Measurements from ENCODE around the gene DVL2.

Gene DVL2

DNA sequence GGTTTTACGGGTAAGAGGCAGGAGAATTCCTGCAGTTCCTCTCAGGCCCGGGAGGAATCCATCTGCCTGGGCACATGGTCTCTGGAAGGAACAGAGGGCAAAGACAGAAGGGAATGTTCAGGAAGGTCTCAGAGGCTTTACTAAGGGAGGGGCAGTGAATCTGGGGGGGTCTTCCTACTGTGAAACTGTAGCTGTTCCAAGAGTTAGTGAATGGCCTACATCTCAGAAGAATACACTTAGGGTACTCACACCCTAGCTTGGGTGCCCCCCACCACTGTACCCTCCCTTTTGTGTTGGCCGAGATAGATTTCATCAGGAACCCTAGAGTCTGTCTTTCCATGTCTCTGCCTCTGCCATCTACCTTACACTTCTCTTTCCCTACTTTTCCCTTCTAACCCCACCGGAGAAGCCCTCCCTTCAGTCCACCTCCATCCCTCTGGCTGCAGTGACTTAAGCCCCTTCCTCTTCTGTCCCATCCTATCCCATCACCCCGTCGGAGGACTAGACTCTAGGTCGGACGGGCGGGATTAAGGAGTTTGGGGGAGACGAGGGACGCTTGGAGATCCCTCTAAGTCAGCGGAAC, 15.0 kb downstream of the DVL2 start:
- DNase-seq (ENCODE audit: low read depth) = no peak

DNA sequence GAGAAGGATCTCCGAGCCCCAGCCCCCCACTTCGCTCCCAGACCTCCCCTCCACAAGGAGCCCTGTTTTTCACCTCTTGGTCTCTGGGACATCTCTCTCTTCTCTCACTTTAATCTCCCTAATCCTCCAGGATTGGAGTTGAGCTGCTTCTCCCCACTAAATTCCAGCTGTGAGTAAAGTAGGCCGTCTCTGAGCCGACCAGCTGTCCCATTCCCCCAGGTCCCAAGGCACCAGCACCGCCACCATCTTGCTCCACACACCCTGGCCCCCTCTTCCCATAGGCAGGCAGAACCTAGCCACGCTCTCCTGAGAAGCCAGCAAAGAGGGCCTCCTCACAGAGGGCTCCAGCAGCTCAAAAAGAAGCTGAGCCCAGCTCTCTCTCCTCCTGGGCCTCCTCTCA, 15.6 kb downstream of the DVL2 start:
- DNase-seq (ENCODE audit: low read depth) = no peak

DNA sequence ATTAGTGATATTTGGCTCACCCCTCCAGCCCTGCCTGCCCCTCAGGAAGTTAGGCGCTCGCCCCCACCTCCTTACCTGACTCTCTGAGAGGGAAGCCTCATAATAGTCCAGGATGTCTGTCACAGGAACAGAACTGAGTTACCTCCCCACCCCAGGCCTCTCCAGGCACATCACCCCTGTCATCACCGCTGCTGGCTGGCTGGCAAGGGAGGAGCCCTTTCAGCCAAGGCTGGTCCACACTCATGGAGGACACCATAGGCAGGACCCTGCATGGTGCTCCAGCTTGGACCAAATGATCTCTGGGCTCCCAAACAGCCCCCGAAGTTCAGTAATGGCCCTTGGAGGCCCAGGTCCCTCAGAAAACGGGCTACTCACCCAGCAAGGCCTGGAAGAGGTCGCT, 16.2 kb downstream of the DVL2 start:
- no peak for DNase-seq (ENCODE audit: low read depth)

DNA sequence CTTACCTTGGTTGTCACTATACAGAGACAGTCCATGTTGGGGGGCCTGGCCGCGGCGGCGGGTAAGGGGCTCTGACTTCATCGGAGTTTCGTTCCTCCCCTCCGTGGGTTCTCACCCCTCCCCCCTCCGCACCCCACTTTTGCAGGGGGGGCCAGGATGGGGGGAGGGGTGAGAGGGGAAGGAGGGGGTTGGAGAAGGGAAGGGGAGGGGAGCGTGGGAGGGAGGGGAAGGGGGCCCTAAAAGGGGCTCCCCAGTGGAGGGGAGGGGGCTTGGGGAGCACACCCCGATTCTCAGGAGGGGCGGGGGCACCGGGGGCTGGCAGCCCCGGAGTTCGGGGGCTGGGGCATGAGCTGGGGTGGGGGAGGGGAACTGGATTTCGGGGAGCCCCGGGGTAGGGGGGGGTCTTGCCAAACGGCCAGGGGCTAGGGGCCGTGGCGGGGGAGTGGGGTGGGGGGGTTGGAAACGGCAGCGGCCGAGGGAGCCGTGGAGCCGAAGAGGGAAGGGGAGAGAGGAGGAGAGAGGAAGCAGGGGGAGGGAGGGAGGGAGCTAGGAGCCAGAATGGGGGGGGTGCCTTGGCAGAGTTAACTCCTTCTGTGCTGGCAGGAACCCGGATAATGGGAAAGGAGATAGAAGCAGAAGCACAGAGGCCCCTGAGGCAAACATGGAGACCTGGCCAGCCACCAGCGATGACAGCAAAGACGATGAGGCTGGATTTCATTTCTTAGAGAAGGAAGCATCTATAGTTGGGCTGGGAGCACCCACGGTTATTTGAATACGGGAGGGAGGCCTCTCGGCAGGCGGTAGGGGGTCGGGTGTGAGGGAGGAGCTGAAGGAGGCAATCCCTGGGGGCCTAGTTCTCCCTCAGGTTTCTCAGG, 17.0 kb downstream of the DVL2 start:
- no peak for DNase-seq (ENCODE audit: low read depth)

DNA sequence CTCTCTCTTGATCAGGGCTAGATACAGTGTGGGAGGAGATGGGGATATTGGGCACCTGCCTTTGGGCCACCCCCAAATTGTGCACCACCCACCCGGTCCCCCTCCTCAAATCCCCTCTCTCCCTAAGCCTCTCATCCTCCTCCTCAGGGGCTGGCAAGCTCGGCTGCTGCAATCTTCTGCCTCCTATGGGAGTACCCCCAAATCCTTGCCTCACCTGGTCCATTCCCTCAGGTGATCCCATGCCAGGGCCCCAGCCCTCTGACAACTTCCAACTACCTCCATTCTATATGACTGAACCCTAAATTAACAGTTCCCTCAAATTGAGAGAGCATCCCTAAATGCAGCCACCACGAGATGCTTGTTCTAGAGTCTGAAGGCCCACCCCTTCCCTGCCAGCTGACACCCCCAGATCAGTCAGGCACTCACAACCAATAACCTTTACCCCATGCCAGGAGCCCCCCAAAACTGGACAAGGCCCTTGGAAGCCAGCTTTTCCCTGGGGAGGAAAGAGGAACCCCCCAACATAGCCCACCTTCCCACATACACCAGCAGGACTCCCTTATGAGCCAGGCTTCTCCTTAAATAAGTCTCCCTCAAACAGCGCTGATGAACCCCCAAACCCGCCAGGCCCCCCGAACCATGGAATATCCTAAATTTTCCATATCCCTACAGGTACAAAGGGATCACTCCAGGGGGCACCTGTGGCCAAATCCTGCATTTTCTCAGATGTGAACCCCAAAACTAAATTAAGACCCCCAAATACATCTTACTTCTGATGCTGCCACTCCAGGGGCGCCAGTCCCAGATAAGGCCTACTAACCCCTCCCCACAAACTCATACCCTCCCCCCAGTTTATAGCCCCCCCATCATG, 17.8 kb downstream of the DVL2 start:
- DNase-seq (ENCODE audit: low read depth) = no peak

DNA sequence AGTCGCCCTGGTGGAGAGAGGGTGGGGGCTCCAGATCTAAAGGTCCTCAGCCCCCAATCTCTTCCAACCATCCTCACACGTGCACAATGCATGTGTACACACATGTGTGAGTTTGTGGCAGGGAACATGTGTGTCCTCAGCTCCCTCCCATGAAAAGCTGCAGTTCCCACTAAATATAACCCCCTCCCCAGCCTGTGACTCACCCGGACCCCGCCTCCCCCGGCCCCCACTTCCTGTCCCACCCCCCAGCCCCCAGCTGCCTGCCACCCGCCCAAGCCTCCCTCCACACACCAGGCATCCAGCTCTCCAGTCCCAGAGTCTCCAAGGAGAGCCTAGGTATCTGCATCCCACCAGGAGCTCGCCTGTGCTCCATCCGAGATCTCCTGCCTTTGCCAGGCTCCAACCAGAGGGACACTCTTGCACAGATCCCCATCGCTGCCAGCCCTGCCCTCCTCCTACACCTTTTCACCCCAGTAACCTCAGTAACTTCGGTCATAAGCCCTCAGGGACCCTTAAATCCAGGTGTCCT, 18.6 kb downstream of the DVL2 start:
- DNase-seq (ENCODE audit: low read depth) = no peak

DNA sequence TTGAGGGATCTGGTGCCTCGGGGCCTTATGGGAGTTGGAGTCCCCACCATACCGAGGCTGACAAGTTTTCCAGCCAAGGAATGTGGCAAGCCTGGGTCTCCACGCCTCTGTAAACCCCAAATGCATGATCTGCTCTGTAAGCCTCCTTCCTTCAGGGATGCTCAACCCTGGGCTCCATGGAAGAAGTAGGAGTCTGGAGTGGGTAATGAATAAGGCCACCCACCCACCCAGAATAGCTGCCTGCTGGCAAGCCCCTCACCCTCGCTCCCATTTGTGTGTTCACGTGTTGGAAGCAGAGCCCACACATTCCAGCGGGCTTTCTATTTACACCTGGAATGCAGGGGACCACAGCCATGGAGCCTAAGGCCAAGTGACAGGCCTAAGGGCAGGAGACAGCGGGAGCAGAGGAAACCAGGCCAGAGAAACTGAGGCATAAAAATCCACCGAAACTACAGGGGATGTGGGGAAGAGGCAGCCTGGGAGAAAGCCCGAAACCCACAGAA, 19.1 kb downstream of the DVL2 start:
- DNase-seq (ENCODE audit: low read depth) = no peak

DNA sequence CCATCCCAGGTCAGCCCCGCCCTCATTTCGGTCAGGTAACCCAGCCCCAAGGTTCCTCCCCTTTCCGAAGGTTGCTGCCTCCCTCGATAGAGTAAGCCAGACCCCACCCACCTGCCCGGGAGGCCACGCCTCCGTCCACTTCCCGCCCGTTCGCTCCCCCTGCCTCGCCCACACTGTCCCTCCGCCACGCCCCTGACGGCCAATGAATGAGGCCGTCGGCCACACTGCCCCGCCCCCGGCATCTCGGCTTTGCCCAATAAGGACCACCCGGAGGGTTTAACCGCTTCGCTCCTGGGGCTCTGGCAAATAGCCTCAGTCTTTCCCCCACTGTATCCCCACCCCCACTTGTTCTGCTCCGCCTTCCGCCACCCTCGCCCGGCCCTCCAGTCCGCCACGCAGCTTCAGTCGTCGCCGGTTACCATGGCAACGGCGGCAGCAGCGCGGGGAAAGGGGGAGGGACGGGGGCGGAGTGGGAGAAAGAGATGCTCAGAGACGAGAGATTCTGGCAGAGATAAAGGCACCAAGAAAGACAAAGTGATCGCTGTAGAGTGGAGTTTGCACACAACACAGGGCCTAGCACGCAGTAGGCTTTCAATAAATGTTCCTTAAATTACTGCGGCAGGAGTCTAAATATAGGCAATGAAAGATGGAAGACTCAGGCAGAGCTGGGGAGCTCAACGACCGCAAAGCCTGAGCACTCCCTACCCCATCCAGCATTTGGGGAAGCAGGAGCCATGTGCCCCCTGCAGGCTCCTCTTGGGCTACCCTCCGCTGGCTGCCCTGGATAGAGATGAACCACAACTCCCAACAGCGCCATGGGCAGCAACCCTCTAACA, 19.8 kb downstream of the DVL2 start:
- DNase-seq (ENCODE audit: low read depth) = peak; percentile 90

DNA sequence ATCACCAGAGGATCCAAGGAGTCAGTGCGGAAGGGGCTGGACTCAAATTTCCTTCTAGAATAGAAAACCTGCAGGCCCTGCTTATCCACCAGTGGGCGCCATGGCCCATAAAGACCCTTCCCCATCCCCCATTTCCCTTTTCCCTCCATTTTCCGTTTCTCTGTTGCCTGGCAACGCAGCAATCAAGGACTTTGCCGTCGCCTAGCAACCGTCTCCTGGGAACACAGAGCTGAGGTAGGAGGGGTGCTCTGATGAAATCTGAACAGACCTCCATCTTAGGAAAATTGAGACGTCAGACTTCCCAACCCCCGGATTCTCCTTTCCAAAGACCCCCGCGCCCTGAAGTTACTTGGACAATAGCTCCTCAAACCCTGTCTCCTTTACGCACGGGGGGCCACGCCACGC, 20.4 kb downstream of the DVL2 start:
- DNase-seq (ENCODE audit: low read depth) = no peak

DNA sequence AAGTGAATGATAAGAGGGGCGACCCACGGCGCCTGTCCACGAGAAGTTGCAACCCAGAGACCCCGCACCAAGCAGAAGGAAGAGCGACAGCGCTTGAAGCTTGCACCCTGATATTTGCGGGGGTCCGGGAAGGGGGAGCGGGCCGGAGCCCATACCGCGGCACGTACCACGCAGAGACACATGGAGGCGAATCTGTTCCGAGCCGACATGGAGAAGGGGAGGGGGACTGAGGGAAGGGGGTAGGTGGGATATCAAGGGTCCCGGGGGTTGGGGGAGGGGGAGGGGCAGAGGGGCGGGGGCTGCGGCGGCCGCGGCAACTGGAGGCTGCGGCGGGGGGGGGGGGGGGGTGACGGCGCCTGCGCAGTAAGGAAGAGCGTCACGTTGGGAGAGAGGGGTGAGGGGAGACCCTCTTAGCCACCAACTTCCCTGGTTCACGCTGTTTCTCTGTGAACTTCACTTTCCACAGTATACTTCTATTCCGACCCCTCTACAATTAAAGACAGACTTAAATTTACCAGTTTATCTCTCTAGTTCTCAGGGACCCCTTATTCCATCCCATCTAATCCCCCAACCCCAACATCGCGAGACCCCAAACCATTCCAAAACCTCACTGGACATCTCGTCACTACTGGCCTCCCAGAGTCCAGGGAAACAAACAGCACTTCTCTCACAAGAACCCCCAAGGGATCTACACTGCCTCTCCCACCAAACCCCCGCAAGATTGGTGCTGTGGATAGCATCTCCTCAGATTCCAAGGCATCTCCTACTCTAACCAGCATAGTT, 22.6 kb downstream of the DVL2 start:
- no peak for DNase-seq (ENCODE audit: low read depth)

DNA sequence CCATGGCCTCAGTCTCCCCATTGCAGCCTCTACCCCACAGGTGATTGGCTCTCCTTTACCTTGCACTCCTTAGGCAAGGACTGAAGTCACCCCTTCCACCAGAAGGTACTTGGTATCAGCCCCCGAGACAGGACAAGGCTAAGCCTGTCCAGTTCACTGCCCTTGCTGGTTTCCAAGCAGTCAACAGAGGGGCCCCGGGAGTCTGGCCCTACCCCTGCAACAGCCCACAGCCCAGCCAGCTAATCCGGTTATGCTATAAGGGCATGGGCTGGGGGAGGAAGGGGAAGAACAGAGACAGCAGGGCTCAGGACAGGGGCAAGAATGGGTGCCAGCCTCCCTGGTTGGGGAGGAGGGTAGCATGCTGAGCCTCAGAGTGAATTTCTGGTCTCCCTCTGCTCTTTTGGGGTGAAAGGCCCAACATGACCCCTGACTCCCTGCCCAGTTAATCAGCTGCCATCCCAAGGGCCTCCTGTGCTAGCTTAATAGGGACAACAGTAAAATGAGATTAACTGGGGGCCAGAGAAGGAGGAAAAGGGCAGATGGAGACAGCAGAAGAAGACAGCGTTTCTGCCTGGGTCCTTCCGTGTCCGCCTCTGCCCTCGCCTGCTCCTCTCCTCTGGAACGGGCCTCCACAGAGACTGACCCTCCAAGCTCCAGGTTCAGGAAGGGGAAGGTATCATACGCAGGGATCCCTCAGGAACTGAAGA, 25.4 kb downstream of the DVL2 start:
- DNase-seq (ENCODE audit: low read depth) = no peak

DNA sequence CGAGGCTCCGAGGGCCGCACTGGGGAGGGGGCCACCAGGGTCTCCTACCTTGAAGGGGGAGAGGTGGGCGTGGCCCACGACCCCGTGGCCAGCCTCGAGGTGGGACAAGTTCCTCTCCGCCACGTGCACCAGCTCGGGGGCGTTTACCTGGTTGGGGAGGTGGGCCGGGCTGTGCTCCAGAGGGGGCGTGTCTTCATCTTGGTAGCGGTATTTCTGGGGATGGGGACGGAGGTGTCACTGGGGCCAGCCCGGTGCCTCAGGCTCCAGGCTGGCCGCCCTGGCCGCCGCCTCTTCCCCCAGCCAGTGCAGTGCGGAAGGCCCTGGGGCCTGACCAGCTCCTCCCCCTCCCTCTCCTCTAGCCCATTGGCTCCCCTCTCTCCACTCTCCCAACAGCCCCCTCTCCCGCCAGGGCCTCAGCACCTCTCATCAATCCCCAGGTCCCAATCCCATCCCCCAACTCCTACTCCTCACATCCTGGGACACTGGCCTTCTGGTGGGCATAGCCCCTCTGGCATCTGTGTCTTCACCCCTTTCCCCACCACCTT, 26.2 kb downstream of the DVL2 start:
- no peak for DNase-seq (ENCODE audit: low read depth)

DNA sequence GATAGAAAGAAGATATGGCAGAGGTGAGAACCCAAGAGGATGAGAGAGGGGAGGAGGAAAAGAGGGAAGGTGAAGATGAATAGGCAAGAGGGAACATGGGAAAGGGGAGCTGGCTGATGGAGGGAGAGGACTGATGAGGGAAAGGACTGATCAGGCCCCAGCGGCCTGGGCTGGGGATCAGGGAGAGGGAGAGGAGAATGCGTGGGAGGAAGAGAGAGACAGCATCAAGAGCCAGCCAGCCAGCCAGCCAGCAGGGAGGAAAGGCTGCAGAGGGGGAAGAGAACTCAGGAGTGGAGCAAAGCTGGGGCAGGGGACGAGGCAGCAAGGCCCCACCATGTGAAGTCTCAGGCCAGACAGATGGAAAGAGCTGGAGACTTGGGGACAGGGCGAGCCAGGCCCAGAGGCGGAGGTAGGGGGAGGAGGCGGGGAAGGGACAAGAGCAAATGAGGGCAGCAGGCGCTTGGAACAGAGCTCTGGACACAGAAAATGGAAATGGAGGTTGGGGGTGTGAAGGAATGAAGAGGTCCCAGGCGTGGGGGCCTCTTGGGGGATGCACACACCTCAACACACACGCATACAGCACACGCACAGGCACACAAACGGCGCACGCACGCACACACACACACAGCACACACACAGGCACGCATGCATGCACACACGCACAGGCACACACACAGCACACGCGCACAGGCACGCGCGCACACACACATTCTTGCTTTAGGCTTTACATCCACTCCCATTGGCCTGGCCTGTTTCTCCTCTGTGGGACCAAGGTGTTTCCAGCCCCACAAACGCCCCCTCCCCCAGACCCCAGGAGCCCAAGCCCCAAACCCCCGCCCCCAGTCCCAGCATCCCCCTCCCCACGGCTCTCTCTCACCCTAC, 27.0 kb downstream of the DVL2 start:
- DNase-seq (ENCODE audit: low read depth) = no peak

DNA sequence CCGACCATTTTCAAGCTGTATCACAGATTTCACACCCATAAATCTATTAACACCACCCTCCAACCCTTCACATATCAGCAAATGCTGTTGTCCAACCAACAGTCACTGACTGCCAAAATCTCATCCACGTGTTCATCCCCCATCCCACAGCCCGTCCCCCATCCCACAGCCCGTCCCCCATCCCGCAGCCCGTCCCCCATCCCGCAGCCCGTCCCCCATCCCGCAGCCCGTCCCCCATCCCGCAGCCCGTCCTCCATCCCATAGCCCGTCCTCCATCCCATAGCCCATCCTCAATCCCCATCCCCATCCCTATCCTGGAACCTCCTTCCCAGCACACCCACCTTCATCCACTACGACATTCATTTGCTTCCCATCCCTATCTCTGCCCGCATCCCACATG, 28.8 kb downstream of the DVL2 start:
- DNase-seq (ENCODE audit: low read depth) = no peak

DNA sequence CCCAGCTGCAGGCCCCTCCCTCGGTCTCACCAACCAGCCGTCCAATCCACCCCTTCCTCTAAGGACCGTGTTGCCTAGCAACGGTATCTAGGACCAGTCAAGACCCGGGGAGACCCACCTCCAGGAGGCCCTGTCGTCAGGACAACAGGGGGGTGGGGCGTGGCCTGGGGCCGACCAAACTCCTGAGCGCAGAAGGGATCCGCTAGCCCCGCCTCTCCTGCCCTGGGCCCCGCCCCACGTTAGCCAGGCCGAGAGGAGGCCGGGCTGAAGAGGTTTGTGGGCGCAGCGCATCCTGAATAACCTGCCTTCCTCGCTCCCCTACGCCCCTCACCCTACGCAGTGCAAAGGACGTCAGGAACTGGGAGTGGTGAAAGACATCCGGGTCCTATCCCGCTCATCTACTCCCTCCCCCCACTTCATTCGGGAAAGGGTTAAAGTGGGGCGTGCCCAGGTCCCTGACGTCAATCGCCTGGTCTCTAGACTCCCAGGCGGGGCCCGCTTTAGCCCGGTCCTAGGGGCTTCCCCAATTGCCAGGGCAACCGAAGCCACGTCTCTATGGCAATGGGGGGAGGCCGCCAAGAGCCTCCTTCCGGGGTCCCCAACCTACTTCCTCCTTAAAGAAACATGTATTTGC, 29.4 kb downstream of the DVL2 start:
- DNase-seq (ENCODE audit: low read depth) = peak; percentile 24

DNA sequence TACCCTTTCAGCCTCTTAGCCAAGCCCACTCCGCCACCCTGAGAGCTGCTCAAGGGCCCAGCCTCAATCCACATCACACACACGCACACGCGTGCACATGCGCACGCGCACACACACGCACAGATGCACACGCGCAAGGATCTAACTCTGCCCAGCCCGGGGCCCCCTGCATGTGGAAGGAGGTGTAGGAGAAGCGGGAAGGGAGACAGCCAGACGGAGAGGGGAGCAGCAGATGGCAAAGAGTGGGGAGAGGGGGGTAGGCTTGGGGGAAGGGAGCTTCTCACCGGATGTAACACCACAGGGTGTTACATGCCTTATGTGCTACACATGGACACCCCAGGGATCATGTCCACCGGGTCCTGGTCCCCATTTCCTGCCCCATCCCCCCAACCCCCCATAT, 30.0 kb downstream of the DVL2 start:
- DNase-seq (ENCODE audit: low read depth) = no peak

DNA sequence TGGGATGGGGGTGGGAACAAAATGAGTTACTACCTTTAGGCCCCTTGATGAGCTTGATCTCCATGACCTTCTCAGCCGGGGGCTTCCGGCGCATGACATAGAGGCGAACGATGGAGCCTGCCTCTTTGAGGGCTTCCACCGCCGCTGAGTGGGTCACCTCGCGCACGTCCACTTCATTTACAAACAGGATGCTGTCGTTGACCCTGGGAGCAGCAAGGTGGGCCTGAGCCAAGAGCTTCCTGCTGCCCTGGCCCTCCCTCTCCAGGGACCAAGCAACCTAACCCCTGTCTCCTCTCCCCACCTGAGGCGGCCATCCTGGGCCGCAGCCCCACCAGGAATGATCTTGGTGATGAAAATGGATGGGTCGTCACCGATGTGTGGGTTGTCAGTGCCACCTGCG, 30.9 kb downstream of the DVL2 start:
- no peak for DNase-seq (ENCODE audit: low read depth)

Data from GM04504 (cell line).